K562 (cell line): ENCODE results near the gene EXTL1. TPM values are rescaled to one million over a fixed set of nuclear protein-coding genes. Genes with fewer than 3 reads are reported as not detected.
A peak's percentile ranks its signal among the peaks of the same experiment; 100 is the strongest.

Source experiments
- ATAC-seq: fragments of 200-7000 bp; cut with Tn5 transposase; 3 replicates; pipeline ENCODE4 v1.9.1; 2020; ENCODE audit warnings: moderate library complexity
- BruUV-seq: library from RNA; stranded (reverse); fragments of 400-500 nt; replicated peaks from 2 replicates; lab custom pipeline; 2021; lab: Mats Ljungman, UMichigan
- CTCF ChIA-PET: fragments of 300-600 bp; formaldehyde crosslinking; extraction: SDS; loops from one replicate; lab custom pipeline; 2021; ENCODE audit warnings: low intra/inter-chr PET ratio; lab: Yijun Ruan, JAX
- POLR2A ChIA-PET: fragments of 300-600, 350-650 bp; sonication (Branson Sonifier 250); formaldehyde crosslinking; extraction: SDS; loops from one replicate; lab custom pipeline; 2021; ENCODE audit warnings: antibody characterized with exemption, inconsistent platforms; lab: Yijun Ruan, JAX
- DNase-seq, 4 experiments: peaks; one replicate each; pipeline versions ENCODE4 v3.0.0 to v3.0.0-alpha.2; 2011 to 2018; ENCODE audit warnings: low spot score in 3 of 4, mixed read lengths in 3 of 4; ENCODE audit errors: extremely low read depth in 1 of 4
- FAIRE-seq: peaks from 2 replicates; lab custom pipeline; 2011; peaks lifted over from hg19 to GRCh38; lab: Jason Lieb, UNC
- H2AFZ ChIP-seq: 2 replicates; pipeline ENCODE4 v1.6.0; 2011; ENCODE audit warnings: low read depth, low read length, control low read depth, inconsistent platforms
- H3K27ac ChIP-seq: fragments of 200-600 bp; 3 replicates; pipeline ENCODE4 v1.8.0; 2011; ENCODE audit warnings: low read depth, mild to moderate bottlenecking, control low read depth, inconsistent platforms, low read length, moderate library complexity, mixed read lengths; ENCODE audit errors: extremely low read depth
- H3K27me3 ChIP-seq, 2 experiments: fragments of 300-600 bp in 1 of 2; 2 replicates in 1 of 2; 3 replicates in 1 of 2; pipeline versions ENCODE4 v1.6.0 to v1.8.0; 2011; ENCODE audit warnings: inconsistent platforms in 2 of 2, low read length in 2 of 2, mild to moderate bottlenecking in 1 of 2, mixed read lengths in 1 of 2, moderate library complexity in 1 of 2; ENCODE audit not compliant: control insufficient read depth in 2 of 2, insufficient read depth in 2 of 2
- H3K36me3 ChIP-seq: fragments of 300-600 bp; 3 replicates; pipeline ENCODE4 v1.8.0; 2011; ENCODE audit warnings: mild to moderate bottlenecking, low read length, inconsistent platforms; ENCODE audit not compliant: control insufficient read depth, insufficient read depth
- H3K4me1 ChIP-seq, 2 experiments: fragments of 200-600 bp in 1 of 2; replicated peaks in 1 of 2; 2 replicates in 1 of 2; 3 replicates in 1 of 2; pipeline versions ENCODE4 v1.5.1 to v1.8.0; 2011; ENCODE audit warnings: inconsistent platforms in 2 of 2, low read length in 2 of 2, mild to moderate bottlenecking in 1 of 2, mixed read lengths in 1 of 2, moderate library complexity in 1 of 2; ENCODE audit not compliant: control insufficient read depth in 2 of 2, insufficient read depth in 2 of 2
- H3K4me2 ChIP-seq: 2 replicates; pipeline ENCODE4 v1.6.1; 2011; ENCODE audit warnings: low read length, control low read depth, inconsistent platforms, mixed read lengths; ENCODE audit not compliant: insufficient read depth
- H3K4me3 ChIP-seq: fragments of 200-600 bp; sonication (generic), shearing (Covaris generic); 2 replicates; pipeline ENCODE4 v1.5.1; 2016; ENCODE audit warnings: control low read depth, inconsistent platforms
- H3K79me2 ChIP-seq: fragments of 200-600 bp; 3 replicates; pipeline ENCODE4 v1.8.0; 2011; ENCODE audit warnings: low read length, inconsistent platforms; ENCODE audit not compliant: control insufficient read depth, insufficient read depth
- H3K9ac ChIP-seq, 2 experiments: 2 replicates each; pipeline versions ENCODE4 v1.6.0 to v1.6.1; 2011; ENCODE audit warnings: low read depth in 2 of 2, low read length in 2 of 2, control low read depth in 1 of 2, inconsistent platforms in 1 of 2, mild to moderate bottlenecking in 1 of 2, mixed read lengths in 1 of 2; ENCODE audit not compliant: insufficient read depth in 1 of 2
- H3K9me1 ChIP-seq: one replicate; pipeline ENCODE4 v1.6.0; 2011; ENCODE audit warnings: inconsistent platforms, mild to moderate bottlenecking, low read length, moderate library complexity; ENCODE audit not compliant: control insufficient read depth, insufficient read depth
- H3K9me3 ChIP-seq: replicated peaks from 2 replicates; pipeline ENCODE4 v1.5.1; 2011; ENCODE audit warnings: low read depth, low read length, inconsistent platforms; ENCODE audit not compliant: control insufficient read depth, insufficient read depth
- H4K20me1 ChIP-seq: replicated peaks from 2 replicates; pipeline ENCODE4 v1.6.1; 2011; ENCODE audit warnings: low read length, inconsistent platforms, mixed read lengths; ENCODE audit not compliant: control insufficient read depth, insufficient read depth
- DNMT1 ChIP-seq: fragments of 450-650 bp; IDR thresholded peaks from 2 replicates; pipeline ENCODE4 v1.6.1; 2016; ENCODE audit warnings: antibody characterized with exemption, mild to moderate bottlenecking
- ETV5 ChIP-seq: sonication (generic); formaldehyde crosslinking; IDR thresholded peaks from 2 replicates; pipeline ENCODE4 v1.4.0; 2020; ENCODE audit warnings: low read depth, mild to moderate bottlenecking, missing genetic modification reagents
- HDAC2 ChIP-seq: fragments of 450-650 bp; IDR thresholded peaks from 2 replicates; pipeline ENCODE4 v1.6.1; 2016; ENCODE audit warnings: mild to moderate bottlenecking
- PURB ChIP-seq: sonication (generic); formaldehyde crosslinking; IDR thresholded peaks from 2 replicates; pipeline ENCODE4 v1.9.0; 2021; ENCODE audit warnings: low read depth, mild to moderate bottlenecking, missing genetic modification reagents
- ZBTB17 ChIP-seq: fragments of 450-650 bp; formaldehyde crosslinking; IDR thresholded peaks from 2 replicates; pipeline ENCODE4 v1.4.0; 2020; ENCODE audit warnings: mild to moderate bottlenecking
- ZNF589 ChIP-seq: fragments of 200-800 bp; sonication (Bioruptor generic); IDR thresholded peaks from 2 replicates; pipeline ENCODE4 v1.6.1; 2016; ENCODE audit warnings: low read depth, missing genetic modification characterization, missing compliant biosample characterization
- ZNF766 ChIP-seq: fragments of 200-800 bp; sonication (Bioruptor generic); conservative IDR thresholded peaks from 2 replicates; pipeline ENCODE4 v1.6.1; 2016; ENCODE audit warnings: missing genetic modification characterization, missing compliant biosample characterization
- WGBS: fragments of 100-300 bp; shearing (Covaris generic); methylation state at CpG from one replicate; pipeline ENCODE4 v1.1.6; 2016; ENCODE audit warnings: low coverage, mixed read lengths; ENCODE audit not compliant: insufficient coverage; ENCODE audit errors: missing lambda C conversion rate; 5-methylcytosine and 5-hydroxymethylcytosine counted together
- in situ Hi-C: fragments of 300-500 bp; cut with MboI; formaldehyde crosslinking; loops from 4 replicates; pipeline ENCODE4 v1.15.0; 2018; ENCODE audit warnings: inconsistent platforms, mixed read lengths
- intact Hi-C: fragments of 100-400 bp; cut with micrococcal nuclease; formaldehyde crosslinking; loops from 2 replicates; pipeline ENCODE4 v1.14.2; 2022
- polyA plus RNA-seq, 8 experiments: library from polyadenylated mRNA; depleted of rRNA in 4 of 8; stranded (reverse) in 5 of 8; unstranded in 3 of 8; fragments of >200 nt; fragmentation: Nextera tagmentation in 2 of 8; fragmentation: Illumina TruSeq in 1 of 8; extraction: Ambion mirVana in 2 of 8; extraction: Trizol in 1 of 8; gene quantifications; 2 replicates each; pipeline versions ENCODE4 v1.2.1 to v1.2.3, GENCODE V29; 2011 to 2014; ENCODE audit warnings: inconsistent platforms in 1 of 8, missing spikeins in 1 of 8
- total RNA-seq, 7 experiments: library from RNA; depleted of rRNA in 6 of 7; stranded (reverse); fragments of >200 nt in 6 of 7; fragmentation: Illumina TruSeq in 2 of 7; extraction: Trizol in 2 of 7; gene quantifications; 2 replicates each; pipeline versions ENCODE4 v1.2.1 to v1.2.3, GENCODE V29; 2011 to 2021; ENCODE audit warnings: low replicate concordance in 1 of 7
- TF ChIP-seq, protein P1 (sequence below), 3 experiments: IDR thresholded peaks in 2 of 3; conservative IDR thresholded peaks in 1 of 3; 2 replicates each; pipeline ENCODE4 v1.5.1; 2011 to 2012; ENCODE audit warnings: low read length in 3 of 3, mild to moderate bottlenecking in 3 of 3, control low read depth in 2 of 3, improper control_type of control experiment in 1 of 3, inconsistent platforms in 1 of 3, low read depth in 1 of 3, mixed read lengths in 1 of 3, moderate library complexity in 1 of 3; ENCODE audit not compliant: insufficient read depth in 2 of 3

The EXTL1 gene
- total and polyA plus RNA-seq, 9 of the 15 experiments (the other 6 are each of a cell fraction or from before 2014, with no cell fraction given) = 0.04 to 0.23 (median 0.08) TPM; not detected in 3

DNA sequence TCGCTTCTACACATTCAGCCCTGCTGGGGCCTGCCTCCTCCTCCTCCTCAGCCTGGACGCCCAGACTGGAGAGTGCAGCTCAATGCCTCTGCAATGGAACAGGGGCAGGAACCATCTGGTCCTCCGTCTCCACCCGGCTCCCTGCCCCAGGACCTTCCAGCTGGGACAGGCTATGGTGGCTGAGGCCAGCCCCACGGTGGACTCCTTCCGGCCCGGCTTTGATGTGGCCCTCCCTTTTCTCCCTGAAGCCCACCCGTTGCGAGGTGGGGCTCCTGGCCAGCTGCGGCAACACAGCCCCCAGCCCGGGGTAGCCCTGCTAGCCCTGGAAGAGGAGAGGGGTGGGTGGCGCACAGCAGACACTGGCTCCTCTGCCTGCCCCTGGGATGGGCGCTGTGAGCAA is 1.4 kb downstream of the EXTL1 start:
- ATAC-seq (no peak), DNase-seq (no peak), FAIRE-seq (no peak)
- H3K27ac ChIP-seq = no peak overlapping the region
- H3K4me1 ChIP-seq = peaks cover 7 to 29% of the 10 kb centered on the region in 2 experiments; a peak in 4 of 5 replicates
- POLR2A ChIA-PET = interaction anchor here (0.6 to 1.3 kb wide), 3 partner anchors 11 to 126 kb away, joined by 3 to 4 read pairs (median 3); no protein-coding TSS in a partner anchor
- 79% methylated on average over 12 of the region's 13 CpGs for WGBS
- CTCF ChIA-PET = no interaction called here
- no peak overlapping the region for H2AFZ ChIP-seq
- H3K9ac ChIP-seq = peak overlapping the region in 1 of 2 experiments; percentile 70; a peak in 2 of 4 replicates
- H3K9me1 ChIP-seq = no peaks in the 10 kb centered on the region
- intact Hi-C loops = no loop called here
- H3K9me3 ChIP-seq = no peaks in the 10 kb centered on the region
- H3K4me2 ChIP-seq = no peak overlapping the region
- H3K36me3 ChIP-seq = no peaks in the 10 kb centered on the region
- TF ChIP-seq DNMT1 (no peak), HDAC2 (no peak), ZNF766 (CRISPR knock-in tag) (no peak), PURB (no peak)
- no peaks in the 10 kb centered on the region for H3K27me3 ChIP-seq
- no peaks in the 10 kb centered on the region for H4K20me1 ChIP-seq
- H3K79me2 ChIP-seq = no peaks in the 10 kb centered on the region
- no peak overlapping the region for H3K4me3 ChIP-seq
- in situ Hi-C loops = no loop called here
- no TSS peak for BruUV-seq

DNA sequence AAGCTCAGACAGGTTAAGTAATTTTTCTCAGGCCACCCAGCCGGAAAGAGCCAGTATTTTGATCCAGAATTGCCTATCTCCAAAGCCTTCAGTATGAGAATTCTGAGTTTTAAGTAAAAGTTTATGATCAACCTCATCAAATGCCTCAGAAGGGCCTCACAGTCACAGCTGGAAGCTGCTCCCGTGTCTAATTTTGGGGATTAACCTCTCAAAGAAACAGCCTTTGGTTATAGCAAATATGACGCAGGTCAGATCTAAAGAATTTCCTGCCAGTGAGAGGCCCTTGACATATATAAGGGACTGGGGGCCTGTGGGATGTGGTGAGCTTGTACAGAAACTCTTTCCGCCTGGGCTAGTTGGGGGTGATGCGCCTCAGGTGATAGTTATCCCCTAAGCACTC is 2.3 kb downstream of the EXTL1 start:
- BruUV-seq = no TSS peak
- in situ Hi-C loops (no loop called here), intact Hi-C loops (no loop called here)
- Histone ChIP-seq H3K36me3 (no peaks in the 10 kb centered on the region), H3K79me2 (no peaks in the 10 kb centered on the region), H3K4me1 (peaks cover 11 to 34% of the 10 kb centered on the region in 2 experiments; a peak in 3 of 5 replicates), H3K27me3 (no peaks in the 10 kb centered on the region), H3K9me3 (no peaks in the 10 kb centered on the region), H3K4me3 (no peak overlapping the region), H3K27ac (no peak overlapping the region), H3K9me1 (no peaks in the 10 kb centered on the region), H2AFZ (no peak overlapping the region), H3K4me2 (no peak overlapping the region), H3K9ac (no peak overlapping the region; a peak in 1 of 4 replicates), H4K20me1 (no peaks in the 10 kb centered on the region)
- TF ChIP-seq, protein P1, sequence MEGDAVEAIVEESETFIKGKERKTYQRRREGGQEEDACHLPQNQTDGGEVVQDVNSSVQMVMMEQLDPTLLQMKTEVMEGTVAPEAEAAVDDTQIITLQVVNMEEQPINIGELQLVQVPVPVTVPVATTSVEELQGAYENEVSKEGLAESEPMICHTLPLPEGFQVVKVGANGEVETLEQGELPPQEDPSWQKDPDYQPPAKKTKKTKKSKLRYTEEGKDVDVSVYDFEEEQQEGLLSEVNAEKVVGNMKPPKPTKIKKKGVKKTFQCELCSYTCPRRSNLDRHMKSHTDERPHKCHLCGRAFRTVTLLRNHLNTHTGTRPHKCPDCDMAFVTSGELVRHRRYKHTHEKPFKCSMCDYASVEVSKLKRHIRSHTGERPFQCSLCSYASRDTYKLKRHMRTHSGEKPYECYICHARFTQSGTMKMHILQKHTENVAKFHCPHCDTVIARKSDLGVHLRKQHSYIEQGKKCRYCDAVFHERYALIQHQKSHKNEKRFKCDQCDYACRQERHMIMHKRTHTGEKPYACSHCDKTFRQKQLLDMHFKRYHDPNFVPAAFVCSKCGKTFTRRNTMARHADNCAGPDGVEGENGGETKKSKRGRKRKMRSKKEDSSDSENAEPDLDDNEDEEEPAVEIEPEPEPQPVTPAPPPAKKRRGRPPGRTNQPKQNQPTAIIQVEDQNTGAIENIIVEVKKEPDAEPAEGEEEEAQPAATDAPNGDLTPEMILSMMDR (IDR thresholded peaks at IDR 0.05 in 2 of 3, conservative IDR thresholded peaks at IDR 0.05 in 1 of 3; ENCODE audit: insufficient read depth in 2 of 3, low read depth in 1 of 3, low read length in 3 of 3) = no peak
- TF ChIP-seq ETV5 = no peak
- TF ChIP-seq ZBTB17 = no peak
- TF ChIP-seq ZNF589 (CRISPR knock-in tag) = no peak
- 78% methylated on average over 5 of the region's 5 CpGs for WGBS
- no peak for FAIRE-seq
- ChIA-PET POLR2A (interaction anchor here (0.6 to 1.3 kb wide), 3 partner anchors 127 to 168 kb away, joined by 3 read pairs; no protein-coding TSS in a partner anchor), CTCF (no interaction called here)
- ATAC-seq = no peak
- no peak for DNase-seq
